PC-3 (cell line): ENCODE results near the gene ZFHX3. TPM values are rescaled to one million over a fixed set of nuclear protein-coding genes. Genes with fewer than 3 reads are reported as not detected.

Experiments
- ATAC-seq: fragments of 200-7000 bp; cut with Tn5 transposase; 2 replicates; pipeline ENCODE4 v1.9.1; 2020; ENCODE audit warnings: mild to moderate bottlenecking, moderate library complexity
- BruUV-seq: library from RNA; stranded (reverse); fragments of 400-500 nt; replicated peaks from 2 replicates; lab custom pipeline; 2021; lab: Mats Ljungman, UMichigan
- CTCF ChIA-PET: fragments of 300-600 bp; sonication (Branson Sonifier 250); formaldehyde crosslinking; loops from one replicate; lab custom pipeline; 2022; ENCODE audit warnings: antibody characterized with exemption; lab: Charles Lee
- POLR2A ChIA-PET: fragments of 300-600 bp; sonication (Branson Sonifier 250); formaldehyde crosslinking; loops from one replicate; lab custom pipeline; 2022; ENCODE audit warnings: antibody characterized with exemption; ENCODE audit not compliant: unreplicated experiment; lab: Charles Lee
- DNase-seq: peaks from one replicate; pipeline ENCODE4 v3.0.0-alpha.2; 2015
- H2AFZ ChIP-seq: fragments of 300-600 bp; sonication (generic); 2 replicates; pipeline ENCODE4 v1.6.0; 2016; ENCODE audit warnings: antibody characterized with exemption, low read length
- H3F3A ChIP-seq: fragments of 300-600 bp; sonication (generic); one replicate; pipeline ENCODE4 v1.6.0; 2017; ENCODE audit warnings: antibody characterized with exemption, low read length, control low read depth, mild to moderate bottlenecking; ENCODE audit not compliant: unreplicated experiment
- H3K27ac ChIP-seq: fragments of 300-600 bp; sonication (generic); 2 replicates; pipeline ENCODE4 v1.5.1; 2016; ENCODE audit warnings: mild to moderate bottlenecking, low read length
- H3K27me3 ChIP-seq: fragments of 300-600 bp; sonication (generic); 2 replicates; pipeline ENCODE4 v1.6.1; 2016; ENCODE audit warnings: low read length, mixed read lengths
- H3K36me3 ChIP-seq: fragments of 300-600 bp; sonication (generic); 2 replicates; pipeline ENCODE4 v1.6.1; 2016; ENCODE audit warnings: low read depth, mixed run types, low read length, mixed read lengths
- H3K4me1 ChIP-seq: fragments of 300-600 bp; sonication (generic); 2 replicates; pipeline ENCODE4 v1.5.1; 2016; ENCODE audit warnings: low read length; ENCODE audit not compliant: insufficient read depth
- H3K4me2 ChIP-seq: fragments of 300-600 bp; sonication (generic); 2 replicates; pipeline ENCODE4 v1.6.0; 2016; ENCODE audit warnings: low read length
- H3K4me3 ChIP-seq: fragments of 300-600 bp; sonication (generic); 2 replicates; pipeline ENCODE4 v1.5.1; 2016; ENCODE audit warnings: mild to moderate bottlenecking, low read length, mixed read lengths
- H3K79me2 ChIP-seq: fragments of 300-600 bp; sonication (generic); 2 replicates; pipeline ENCODE4 v1.6.1; 2017; ENCODE audit warnings: low read length, mixed read lengths
- H3K9ac ChIP-seq: fragments of 300-600 bp; sonication (generic); 2 replicates; pipeline ENCODE4 v1.6.0; 2016; ENCODE audit warnings: mild to moderate bottlenecking, low read length
- H3K9me2 ChIP-seq: fragments of 300-600 bp; sonication (generic); replicated peaks from 2 replicates; pipeline ENCODE4 v1.6.1; 2016; ENCODE audit warnings: mixed run types, low read length, mixed read lengths
- H3K9me3 ChIP-seq: fragments of 300-600 bp; sonication (generic); 2 replicates; pipeline ENCODE4 v1.6.1; 2016; ENCODE audit warnings: low read length, mixed read lengths
- H4K20me1 ChIP-seq: fragments of 300-600 bp; sonication (generic); 2 replicates; pipeline ENCODE4 v1.6.1; 2016; ENCODE audit warnings: low read length, mixed read lengths
- CTCF ChIP-seq: fragments of 300-600 bp; sonication (generic); conservative IDR thresholded peaks from 2 replicates; pipeline ENCODE4 v1.5.1; 2017; ENCODE audit warnings: antibody characterized with exemption, low read depth, mild to moderate bottlenecking, low read length
- EZH2 ChIP-seq: fragments of 300-600 bp; sonication (generic); IDR thresholded peaks from one replicate; pipeline ENCODE4 v1.6.1; 2017; ENCODE audit warnings: antibody characterized with exemption, mild to moderate bottlenecking, low read length; ENCODE audit not compliant: unreplicated experiment
- EZH2phosphoT487 ChIP-seq: fragments of 300-600 bp; sonication (generic); IDR thresholded peaks from 2 replicates; pipeline ENCODE4 v1.6.1; 2018; ENCODE audit warnings: mild to moderate bottlenecking, antibody characterized with exemption, low read length, borderline replicate concordance
- intact Hi-C: fragments of 100-400 bp; cut with micrococcal nuclease; formaldehyde crosslinking; loops from 2 replicates; pipeline ENCODE4 v1.9.0; 2023
- total RNA-seq: library from RNA; depleted of rRNA; stranded (reverse); fragments of >200 nt; gene quantifications from 2 replicates; pipeline ENCODE4 v1.2.3, GENCODE V29; 2014

Gene ZFHX3
- total RNA-seq, 1 experiment from 2014 or later, result 3.5 TPM

GRCh38 chr16:72910875-72911274 lies 137.1 kb downstream of the ZFHX3 start:
- Histone ChIP-seq H3K36me3 (no peaks in the 10 kb centered on the region), H3K4me1 (peaks cover 28% of the 10 kb centered on the region), H3K79me2 (no peaks in the 10 kb centered on the region), H3K9me3 (no peaks in the 10 kb centered on the region), H3F3A (no peaks in the 10 kb centered on the region), H3K9ac (no peak overlapping the region), H3K4me2 (no peak overlapping the region), H2AFZ (no peak overlapping the region), H3K27me3 (no peaks in the 10 kb centered on the region), H4K20me1 (0 out of 2 replicates have a peak, but pooled peaks cover 4% of the 10 kb centered on the region), H3K4me3 (no peak overlapping the region), H3K27ac (no peak overlapping the region), H3K9me2 (no peaks in the 10 kb centered on the region)
- CTCF ChIA-PET, result interaction anchor here (0.7 kb wide), 1 partner anchor 98 kb away, joined by 6 read pairs; no protein-coding TSS in a partner anchor
- POLR2A ChIA-PET, result no interaction called here
- DNase-seq (no peak), ATAC-seq (no peak)
- intact Hi-C loops, result no loop called here
- no TSS peak for BruUV-seq
- TF ChIP-seq EZH2phosphoT487, result no peak
- no peak for TF ChIP-seq EZH2
- no peak for TF ChIP-seq CTCF

DNA sequence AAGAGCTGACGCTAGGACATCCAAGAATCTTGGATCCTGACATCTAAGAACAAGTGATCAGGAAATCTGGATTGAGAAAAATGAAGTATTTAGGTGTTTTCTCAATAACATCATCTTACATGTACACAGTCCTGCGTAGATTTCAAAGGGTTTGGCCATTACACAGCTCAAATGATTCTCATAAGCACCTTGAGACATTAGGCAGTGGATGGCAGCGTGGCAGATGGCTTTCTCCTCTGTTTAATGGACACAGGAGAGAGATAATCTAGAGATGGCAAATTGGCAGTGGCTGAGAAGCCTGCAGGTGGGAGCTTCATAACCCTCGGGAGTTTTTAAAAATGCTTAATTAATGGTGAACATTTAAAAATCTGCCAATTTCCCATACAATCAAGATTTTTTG lies 137.5 kb downstream of the ZFHX3 start:
- CTCF ChIA-PET, result interaction anchor here (0.7 kb wide), 1 partner anchor 99 kb away, joined by 6 read pairs; no protein-coding TSS in a partner anchor
- Histone ChIP-seq H3K9me3 (no peaks in the 10 kb centered on the region), H2AFZ (no peak overlapping the region), H3K4me2 (no peak overlapping the region), H3K27me3 (no peaks in the 10 kb centered on the region), H3K27ac (no peak overlapping the region), H3K4me3 (no peak overlapping the region), H4K20me1 (0 out of 2 replicates have a peak, but pooled peaks cover 4% of the 10 kb centered on the region), H3K36me3 (no peaks in the 10 kb centered on the region), H3F3A (no peaks in the 10 kb centered on the region), H3K79me2 (no peaks in the 10 kb centered on the region), H3K4me1 (peaks cover 33% of the 10 kb centered on the region), H3K9ac (no peak overlapping the region), H3K9me2 (no peaks in the 10 kb centered on the region)
- DNase-seq (no peak), ATAC-seq (no peak)
- no peak for TF ChIP-seq EZH2
- TF ChIP-seq CTCF, result no peak
- TF ChIP-seq EZH2phosphoT487, result no peak
- BruUV-seq, result no TSS peak
- POLR2A ChIA-PET, result no interaction called here
- intact Hi-C loops, result no loop called here

GRCh38 chr16:72909196-72909595 lies 138.7 kb downstream of the ZFHX3 start:
- TF ChIP-seq EZH2phosphoT487, result no peak
- no peak for TF ChIP-seq EZH2
- TF ChIP-seq CTCF, result no peak
- CTCF ChIA-PET, result no interaction called here

More at GRCh38 chr16:72909196-72909595, 138.7 kb downstream of the ZFHX3 start:
- POLR2A ChIA-PET, result no interaction called here
- Histone ChIP-seq H3K9ac (no peak overlapping the region), H3K79me2 (no peaks in the 10 kb centered on the region), H3K4me3 (no peak overlapping the region), H3K36me3 (no peaks in the 10 kb centered on the region), H3K4me2 (no peak overlapping the region), H3K27me3 (no peaks in the 10 kb centered on the region), H2AFZ (no peak overlapping the region), H4K20me1 (0 out of 2 replicates have a peak, but pooled peaks cover 4% of the 10 kb centered on the region), H3F3A (no peaks in the 10 kb centered on the region), H3K27ac (no peak overlapping the region), H3K4me1 (peaks cover 33% of the 10 kb centered on the region), H3K9me3 (no peaks in the 10 kb centered on the region), H3K9me2 (no peaks in the 10 kb centered on the region)
- intact Hi-C loops, result no loop called here
- ATAC-seq (no peak), DNase-seq (no peak)
- BruUV-seq, result no TSS peak
